ENCODE measurements around the gene FUT8.

Gene FUT8

GRCh38 chr14:65549429-65549828 is 136.9 kb downstream of the FUT8 start:
- Histone ChIP-seq H3K4me3 (ENCODE audit: low read depth in 1 of 2, low read length in 2 of 2) (no peak overlapping the region), H3K36me3 (ENCODE audit: control insufficient read depth in 1 of 2, insufficient read depth in 2 of 2, low read length in 2 of 2) (no peaks in the 10 kb centered on the region), H3K27ac (ENCODE audit: low read depth, low read length) (no peak overlapping the region), H3K9me3 (ENCODE audit: control insufficient read depth in 1 of 2, low read length in 2 of 2) (no peaks in the 10 kb centered on the region), H3K4me1 (ENCODE audit: control insufficient read depth in 1 of 2, insufficient read depth in 2 of 2, low read length in 2 of 2) (no peaks in the 10 kb centered on the region), H3K27me3 (ENCODE audit: control insufficient read depth in 1 of 2, insufficient read depth in 2 of 2, low read length in 2 of 2) (no peaks in the 10 kb centered on the region), H3K9ac (ENCODE audit: low read depth in 1 of 2, low read length in 2 of 2) (no peak overlapping the region)

GRCh38 chr14:65550779-65551643 is 138.5 kb downstream of the FUT8 start:
- no peaks in the 10 kb centered on the region for H3K9me3 ChIP-seq (ENCODE audit: control insufficient read depth in 1 of 2, low read length in 2 of 2)
- no peak overlapping the region for H3K27ac ChIP-seq (ENCODE audit: low read depth, low read length)
- H3K4me1 ChIP-seq (ENCODE audit: control insufficient read depth in 1 of 2, insufficient read depth in 2 of 2, low read length in 2 of 2) = peaks cover 0 to 6% of the 10 kb centered on the region in 2 donors
- H3K27me3 ChIP-seq (ENCODE audit: control insufficient read depth in 1 of 2, insufficient read depth in 2 of 2, low read length in 2 of 2) = no peaks in the 10 kb centered on the region
- H3K9ac ChIP-seq (ENCODE audit: low read depth in 1 of 2, low read length in 2 of 2) = no peak overlapping the region
- H3K4me3 ChIP-seq (ENCODE audit: low read depth in 1 of 2, low read length in 2 of 2) = no peak overlapping the region
- H3K36me3 ChIP-seq (ENCODE audit: control insufficient read depth in 1 of 2, insufficient read depth in 2 of 2, low read length in 2 of 2) = no peaks in the 10 kb centered on the region

GRCh38 chr14:65552724-65553123 is 140.2 kb downstream of the FUT8 start:
- no peak overlapping the region for H3K9ac ChIP-seq (ENCODE audit: low read depth in 1 of 2, low read length in 2 of 2)
- H3K27ac ChIP-seq (ENCODE audit: low read depth, low read length) = no peak overlapping the region
- no peaks in the 10 kb centered on the region for H3K9me3 ChIP-seq (ENCODE audit: control insufficient read depth in 1 of 2, low read length in 2 of 2)
- peaks cover 0 to 6% of the 10 kb centered on the region in 2 donors for H3K4me1 ChIP-seq (ENCODE audit: control insufficient read depth in 1 of 2, insufficient read depth in 2 of 2, low read length in 2 of 2)
- H3K27me3 ChIP-seq (ENCODE audit: control insufficient read depth in 1 of 2, insufficient read depth in 2 of 2, low read length in 2 of 2) = no peaks in the 10 kb centered on the region
- H3K4me3 ChIP-seq (ENCODE audit: low read depth in 1 of 2, low read length in 2 of 2) = no peak overlapping the region
- no peaks in the 10 kb centered on the region for H3K36me3 ChIP-seq (ENCODE audit: control insufficient read depth in 1 of 2, insufficient read depth in 2 of 2, low read length in 2 of 2)

- Histone ChIP-seq H3K9me3 (ENCODE audit: control insufficient read depth in 1 of 2, low read length in 2 of 2) (no peaks in the 10 kb centered on the region), H3K9ac (ENCODE audit: low read depth in 1 of 2, low read length in 2 of 2) (no peak overlapping the region), H3K4me1 (ENCODE audit: control insufficient read depth in 1 of 2, insufficient read depth in 2 of 2, low read length in 2 of 2) (peaks cover 0 to 6% of the 10 kb centered on the region in 2 donors), H3K36me3 (ENCODE audit: control insufficient read depth in 1 of 2, insufficient read depth in 2 of 2, low read length in 2 of 2) (no peaks in the 10 kb centered on the region), H3K27me3 (ENCODE audit: control insufficient read depth in 1 of 2, insufficient read depth in 2 of 2, low read length in 2 of 2) (no peaks in the 10 kb centered on the region), H3K27ac (ENCODE audit: low read depth, low read length) (no peak overlapping the region), H3K4me3 (ENCODE audit: low read depth in 1 of 2, low read length in 2 of 2) (no peak overlapping the region)
Measured at GRCh38 chr14:65554837-65555236, 142.3 kb downstream of the FUT8 start.

GRCh38 chr14:65555358-65555757 is 142.8 kb downstream of the FUT8 start:
- Histone ChIP-seq H3K4me3 (ENCODE audit: low read depth in 1 of 2, low read length in 2 of 2) (no peak overlapping the region), H3K27me3 (ENCODE audit: control insufficient read depth in 1 of 2, insufficient read depth in 2 of 2, low read length in 2 of 2) (no peaks in the 10 kb centered on the region), H3K4me1 (ENCODE audit: control insufficient read depth in 1 of 2, insufficient read depth in 2 of 2, low read length in 2 of 2) (peaks cover 0 to 6% of the 10 kb centered on the region in 2 donors), H3K9me3 (ENCODE audit: control insufficient read depth in 1 of 2, low read length in 2 of 2) (no peaks in the 10 kb centered on the region), H3K36me3 (ENCODE audit: control insufficient read depth in 1 of 2, insufficient read depth in 2 of 2, low read length in 2 of 2) (no peaks in the 10 kb centered on the region), H3K27ac (ENCODE audit: low read depth, low read length) (no peak overlapping the region), H3K9ac (ENCODE audit: low read depth in 1 of 2, low read length in 2 of 2) (no peak overlapping the region)

GRCh38 chr14:65558363-65558762 is 145.8 kb downstream of the FUT8 start:
- H3K27ac ChIP-seq (ENCODE audit: low read depth, low read length) = no peak overlapping the region
- H3K36me3 ChIP-seq (ENCODE audit: control insufficient read depth in 1 of 2, insufficient read depth in 2 of 2, low read length in 2 of 2) = no peaks in the 10 kb centered on the region
- peaks cover 0 to 6% of the 10 kb centered on the region in 2 donors for H3K4me1 ChIP-seq (ENCODE audit: control insufficient read depth in 1 of 2, insufficient read depth in 2 of 2, low read length in 2 of 2)
- no peaks in the 10 kb centered on the region for H3K27me3 ChIP-seq (ENCODE audit: control insufficient read depth in 1 of 2, insufficient read depth in 2 of 2, low read length in 2 of 2)
- H3K9ac ChIP-seq (ENCODE audit: low read depth in 1 of 2, low read length in 2 of 2) = no peak overlapping the region
- H3K4me3 ChIP-seq (ENCODE audit: low read depth in 1 of 2, low read length in 2 of 2) = no peak overlapping the region
- no peaks in the 10 kb centered on the region for H3K9me3 ChIP-seq (ENCODE audit: control insufficient read depth in 1 of 2, low read length in 2 of 2)

GRCh38 chr14:65560340-65561027 is 148.0 kb downstream of the FUT8 start:
- H3K27me3 ChIP-seq (ENCODE audit: control insufficient read depth in 1 of 2, insufficient read depth in 2 of 2, low read length in 2 of 2) = no peaks in the 10 kb centered on the region
- no peak overlapping the region for H3K4me3 ChIP-seq (ENCODE audit: low read depth in 1 of 2, low read length in 2 of 2)
- no peak overlapping the region for H3K9ac ChIP-seq (ENCODE audit: low read depth in 1 of 2, low read length in 2 of 2)
- H3K27ac ChIP-seq (ENCODE audit: low read depth, low read length) = no peak overlapping the region
- no peaks in the 10 kb centered on the region for H3K36me3 ChIP-seq (ENCODE audit: control insufficient read depth in 1 of 2, insufficient read depth in 2 of 2, low read length in 2 of 2)
- H3K9me3 ChIP-seq (ENCODE audit: control insufficient read depth in 1 of 2, low read length in 2 of 2) = no peaks in the 10 kb centered on the region
- peaks cover 0 to under 1% of the 10 kb centered on the region in 2 donors for H3K4me1 ChIP-seq (ENCODE audit: control insufficient read depth in 1 of 2, insufficient read depth in 2 of 2, low read length in 2 of 2)

GRCh38 chr14:65564370-65564769 is 151.8 kb downstream of the FUT8 start:
- H3K4me3 ChIP-seq (ENCODE audit: low read depth in 1 of 2, low read length in 2 of 2) = no peak overlapping the region
- H3K9ac ChIP-seq (ENCODE audit: low read depth in 1 of 2, low read length in 2 of 2) = no peak overlapping the region
- H3K27me3 ChIP-seq (ENCODE audit: control insufficient read depth in 1 of 2, insufficient read depth in 2 of 2, low read length in 2 of 2) = no peaks in the 10 kb centered on the region
- H3K4me1 ChIP-seq (ENCODE audit: control insufficient read depth in 1 of 2, insufficient read depth in 2 of 2, low read length in 2 of 2) = no peaks in the 10 kb centered on the region
- H3K9me3 ChIP-seq (ENCODE audit: control insufficient read depth in 1 of 2, low read length in 2 of 2) = no peaks in the 10 kb centered on the region
- H3K36me3 ChIP-seq (ENCODE audit: control insufficient read depth in 1 of 2, insufficient read depth in 2 of 2, low read length in 2 of 2) = no peaks in the 10 kb centered on the region
- no peak overlapping the region for H3K27ac ChIP-seq (ENCODE audit: low read depth, low read length)

- Histone ChIP-seq H3K36me3 (ENCODE audit: control insufficient read depth in 1 of 2, insufficient read depth in 2 of 2, low read length in 2 of 2) (no peaks in the 10 kb centered on the region), H3K9ac (ENCODE audit: low read depth in 1 of 2, low read length in 2 of 2) (no peak overlapping the region), H3K27ac (ENCODE audit: low read depth, low read length) (no peak overlapping the region), H3K4me1 (ENCODE audit: control insufficient read depth in 1 of 2, insufficient read depth in 2 of 2, low read length in 2 of 2) (no peaks in the 10 kb centered on the region), H3K4me3 (ENCODE audit: low read depth in 1 of 2, low read length in 2 of 2) (no peak overlapping the region), H3K27me3 (ENCODE audit: control insufficient read depth in 1 of 2, insufficient read depth in 2 of 2, low read length in 2 of 2) (no peaks in the 10 kb centered on the region), H3K9me3 (ENCODE audit: control insufficient read depth in 1 of 2, low read length in 2 of 2) (no peaks in the 10 kb centered on the region)
Measured at GRCh38 chr14:65565948-65566347, 153.4 kb downstream of the FUT8 start.

GRCh38 chr14:65566820-65567522 is 154.4 kb downstream of the FUT8 start:
- Histone ChIP-seq H3K27me3 (ENCODE audit: control insufficient read depth in 1 of 2, insufficient read depth in 2 of 2, low read length in 2 of 2) (no peaks in the 10 kb centered on the region), H3K27ac (ENCODE audit: low read depth, low read length) (no peak overlapping the region), H3K36me3 (ENCODE audit: control insufficient read depth in 1 of 2, insufficient read depth in 2 of 2, low read length in 2 of 2) (no peaks in the 10 kb centered on the region), H3K4me1 (ENCODE audit: control insufficient read depth in 1 of 2, insufficient read depth in 2 of 2, low read length in 2 of 2) (no peaks in the 10 kb centered on the region), H3K9ac (ENCODE audit: low read depth in 1 of 2, low read length in 2 of 2) (no peak overlapping the region), H3K4me3 (ENCODE audit: low read depth in 1 of 2, low read length in 2 of 2) (no peak overlapping the region), H3K9me3 (ENCODE audit: control insufficient read depth in 1 of 2, low read length in 2 of 2) (no peaks in the 10 kb centered on the region)

Measured in duodenal mucosa (tissue), 2 donors.